HL-60/S4 treated with phorbol 12-myristate 13-acetate at 8.2 ng/mL for 4 days and 3 days (cell line): ENCODE results near the gene ANO9.
"Not testable (repeated sequence)": the region's sequence is repeated elsewhere in the genome, so short reads cannot be mapped to it uniquely, and the experiment has no call there.

Experiments
- in situ Hi-C: fragments of 300-500 bp; cut with MboI; formaldehyde crosslinking; loops from 2 replicates; pipeline ENCODE4 v1.15.0; 2022; ENCODE audit warnings: low sequenced_read_pairs

ANO9 gene

GRCh38 chr11:389369-389768 lies 52.4 kb downstream of the ANO9 start:
- in situ Hi-C loops: not testable (repeated sequence)

- in situ Hi-C loops: no loop called here
These were observed 54.5 kb downstream of the ANO9 start for GRCh38 chr11:387193-387793.

- in situ Hi-C loops: no loop called here
These were observed 55.3 kb downstream of the ANO9 start for GRCh38 chr11:386483-386882.

GRCh38 chr11:385594-386351 lies 56.0 kb downstream of the ANO9 start:
- in situ Hi-C loops: no loop called here

- in situ Hi-C loops: no loop called here
These were observed 57.3 kb downstream of the ANO9 start for GRCh38 chr11:384511-384910.

- in situ Hi-C loops: no loop called here
These were observed 58.4 kb downstream of the ANO9 start for GRCh38 chr11:383431-383830.

- in situ Hi-C loops: no loop called here
These were observed 59.7 kb downstream of the ANO9 start for GRCh38 chr11:382081-382629.

GRCh38 chr11:381501-382072 lies 60.2 kb downstream of the ANO9 start:
- in situ Hi-C loops: no loop called here

- in situ Hi-C loops: no loop called here
These were observed 60.8 kb downstream of the ANO9 start for GRCh38 chr11:380996-381395.

- in situ Hi-C loops: no loop called here
These were observed 61.3 kb downstream of the ANO9 start for GRCh38 chr11:380491-380890.

- in situ Hi-C loops: no loop called here
These were observed 61.7 kb downstream of the ANO9 start for GRCh38 chr11:380095-380480.

- in situ Hi-C loops: no loop called here
These were observed 62.4 kb downstream of the ANO9 start for GRCh38 chr11:379205-380094.

- in situ Hi-C loops: no loop called here
These were observed 63.8 kb downstream of the ANO9 start for GRCh38 chr11:377883-378500.

GRCh38 chr11:377174-377865 lies 64.5 kb downstream of the ANO9 start:
- in situ Hi-C loops: no loop called here

GRCh38 chr11:376531-377173 lies 65.2 kb downstream of the ANO9 start:
- in situ Hi-C loops: no loop called here

- in situ Hi-C loops: no loop called here
These were observed 66.5 kb downstream of the ANO9 start for GRCh38 chr11:375065-376025.

GRCh38 chr11:373716-374551 lies 67.9 kb downstream of the ANO9 start:
- in situ Hi-C loops: no loop called here
